ENCODE results near the gene LRRTM2. TPM values are rescaled to one million over a fixed set of nuclear protein-coding genes. Genes with fewer than 3 reads are reported as not detected.

LRRTM2 gene
- total and polyA plus RNA-seq, 10 donors = 0.02 to 3.9 (median 1.0) TPM

DNA sequence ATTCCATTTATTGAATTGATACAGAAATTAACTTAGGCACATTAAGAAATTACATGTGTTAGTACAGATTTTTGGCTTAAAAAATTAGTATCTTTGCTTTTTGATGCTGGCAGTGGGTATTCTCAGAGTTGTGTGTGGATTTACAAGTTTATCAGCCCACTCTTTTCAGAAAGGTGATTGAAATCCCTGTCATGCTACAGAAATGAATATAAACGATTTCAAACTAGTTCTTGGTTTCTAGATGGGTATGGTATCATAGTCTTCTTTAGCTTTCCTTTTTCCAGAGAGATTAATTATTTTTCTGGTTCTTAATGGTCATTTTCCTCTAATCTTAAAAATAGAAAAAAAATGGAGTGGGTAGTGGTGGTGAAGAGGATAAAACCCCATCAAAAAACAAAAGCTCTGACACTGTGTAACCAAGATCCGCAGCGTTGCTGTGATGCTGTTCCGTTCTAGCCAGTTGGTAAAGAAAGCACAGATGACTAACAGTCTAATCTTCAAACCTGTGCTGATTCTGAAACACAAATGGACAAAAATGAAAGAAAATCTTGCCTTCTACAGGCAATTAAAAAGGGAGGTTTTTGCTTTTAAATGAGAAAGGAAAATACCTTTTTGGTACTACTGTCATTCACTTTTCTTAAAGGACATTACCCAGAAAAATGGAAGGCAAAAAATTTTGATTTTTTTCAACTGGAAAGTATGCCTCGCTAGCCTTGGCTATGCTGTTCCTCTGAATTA lies 5.2 kb downstream of the LRRTM2 start:
- Histone ChIP-seq H3K9me3 (no peaks in the 10 kb centered on the region), H3K4me1 (peaks cover 0 to 54% (median 24%) of the 10 kb centered on the region in 6 donors), H3K27ac (no peak overlapping the region), H3K36me3 (no peaks in the 10 kb centered on the region), H3K27me3 (replicated peaks in 1 of 7) (no peaks in the 10 kb centered on the region), H3K4me3 (no peak overlapping the region)
- no peak for TF ChIP-seq POLR2AphosphoS5 (IDR thresholded peaks at IDR 0.05)
- TF ChIP-seq, protein P1, sequence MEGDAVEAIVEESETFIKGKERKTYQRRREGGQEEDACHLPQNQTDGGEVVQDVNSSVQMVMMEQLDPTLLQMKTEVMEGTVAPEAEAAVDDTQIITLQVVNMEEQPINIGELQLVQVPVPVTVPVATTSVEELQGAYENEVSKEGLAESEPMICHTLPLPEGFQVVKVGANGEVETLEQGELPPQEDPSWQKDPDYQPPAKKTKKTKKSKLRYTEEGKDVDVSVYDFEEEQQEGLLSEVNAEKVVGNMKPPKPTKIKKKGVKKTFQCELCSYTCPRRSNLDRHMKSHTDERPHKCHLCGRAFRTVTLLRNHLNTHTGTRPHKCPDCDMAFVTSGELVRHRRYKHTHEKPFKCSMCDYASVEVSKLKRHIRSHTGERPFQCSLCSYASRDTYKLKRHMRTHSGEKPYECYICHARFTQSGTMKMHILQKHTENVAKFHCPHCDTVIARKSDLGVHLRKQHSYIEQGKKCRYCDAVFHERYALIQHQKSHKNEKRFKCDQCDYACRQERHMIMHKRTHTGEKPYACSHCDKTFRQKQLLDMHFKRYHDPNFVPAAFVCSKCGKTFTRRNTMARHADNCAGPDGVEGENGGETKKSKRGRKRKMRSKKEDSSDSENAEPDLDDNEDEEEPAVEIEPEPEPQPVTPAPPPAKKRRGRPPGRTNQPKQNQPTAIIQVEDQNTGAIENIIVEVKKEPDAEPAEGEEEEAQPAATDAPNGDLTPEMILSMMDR (IDR thresholded peaks at IDR 0.05 in 8 of 11, conservative IDR thresholded peaks at IDR 0.05 in 3 of 11) = no peak
- TF ChIP-seq POLR2A (IDR thresholded peaks at IDR 0.05) = no peak
- 69 to 83% (median 77%) methylated on average over 5 of the region's 5 CpGs for WGBS, 5 donors
- intact Hi-C loops (cut with DNase I; ENCODE audit: low total_unique reads) = no loop called here
- DNase-seq = no peak

DNA sequence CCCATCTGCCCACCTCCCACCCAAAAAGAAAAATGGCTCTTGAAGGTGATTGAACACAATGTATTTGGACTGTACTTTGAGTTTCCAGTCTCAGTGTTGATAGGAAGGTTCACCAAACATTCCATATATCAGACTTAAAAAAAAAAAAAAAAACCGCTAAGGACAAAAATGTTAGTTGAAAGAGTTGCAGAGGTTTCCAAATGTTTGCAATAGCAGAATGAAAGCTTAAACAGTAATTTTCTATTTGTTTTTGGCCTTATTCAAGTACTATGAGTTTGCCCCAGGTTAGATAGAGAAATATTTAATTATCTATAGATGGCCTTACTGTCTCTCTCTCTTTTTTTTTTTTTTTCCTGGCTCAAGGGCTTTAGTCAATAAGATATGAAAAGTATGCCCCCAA lies 6.1 kb downstream of the LRRTM2 start:
- no peak for TF ChIP-seq POLR2A (IDR thresholded peaks at IDR 0.05)
- TF ChIP-seq, protein P1 (IDR thresholded peaks at IDR 0.05 in 8 of 11, conservative IDR thresholded peaks at IDR 0.05 in 3 of 11) = no peak
- no peak for TF ChIP-seq POLR2AphosphoS5 (IDR thresholded peaks at IDR 0.05)
- Histone ChIP-seq H3K4me1 (peaks cover 0 to 45% (median 20%) of the 10 kb centered on the region in 6 donors), H3K4me3 (no peak overlapping the region), H3K9me3 (peaks cover 0 to 3% (median 0%) of the 10 kb centered on the region in 8 donors), H3K36me3 (peaks cover 0 to 1% (median under 1%) of the 10 kb centered on the region in 6 donors), H3K27ac (no peak overlapping the region), H3K27me3 (replicated peaks in 1 of 7) (no peaks in the 10 kb centered on the region)
- WGBS, 5 donors = 90 to 98% (median 96%) methylated on average over 1 of the region's 1 CpG
- no peak for DNase-seq
- intact Hi-C loops (cut with DNase I; ENCODE audit: low total_unique reads) = no loop called here

DNA sequence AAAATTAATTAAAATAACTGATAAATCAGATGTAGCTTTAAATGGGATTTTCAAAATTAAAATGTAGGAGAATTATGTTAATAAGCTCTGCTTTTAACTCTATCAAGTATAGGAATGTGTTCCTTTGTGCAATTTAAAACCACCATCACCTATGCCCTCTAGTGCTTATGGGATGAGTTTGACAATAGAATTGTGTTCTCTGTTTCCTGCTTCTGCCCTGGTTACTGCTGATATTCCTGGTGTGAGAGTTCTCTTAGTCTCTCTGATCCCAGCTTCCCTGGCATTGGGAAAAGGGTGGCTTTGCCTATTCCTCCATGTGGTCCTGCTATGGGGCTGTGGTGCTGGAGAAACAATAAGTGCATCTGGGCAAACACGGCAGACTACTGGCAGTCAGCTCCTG lies 8.1 kb downstream of the LRRTM2 start:
- H3K27ac ChIP-seq = no peak overlapping the region

DNA sequence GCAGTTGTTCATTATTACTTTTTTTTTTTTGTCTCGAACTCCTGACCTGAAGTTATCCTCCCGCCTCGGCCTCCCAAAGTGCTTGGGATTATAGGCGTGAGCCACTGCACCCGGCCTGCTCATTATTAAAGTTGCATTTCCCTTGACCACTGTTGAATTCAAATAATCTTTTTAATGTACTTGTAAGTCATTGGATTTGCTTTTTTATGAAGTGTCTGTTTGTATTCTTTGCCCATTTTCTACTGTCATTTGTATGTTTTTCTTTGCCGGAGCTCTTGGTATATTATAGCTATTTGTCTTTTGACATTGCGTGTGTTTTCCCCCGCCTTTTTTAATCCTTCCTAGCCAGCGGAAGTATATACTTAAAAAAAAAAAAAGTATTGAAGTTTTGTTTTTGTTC lies 22.0 kb downstream of the LRRTM2 start:
- no peak overlapping the region for H3K4me3 ChIP-seq
- TF ChIP-seq, protein P1 (IDR thresholded peaks at IDR 0.05 in 8 of 11, conservative IDR thresholded peaks at IDR 0.05 in 3 of 11) = no peak
- TF ChIP-seq POLR2A (IDR thresholded peaks at IDR 0.05) (no peak), POLR2AphosphoS5 (IDR thresholded peaks at IDR 0.05) (no peak)
- intact Hi-C loops (cut with DNase I; ENCODE audit: low total_unique reads) = no loop called here
- DNase-seq = no peak
- H3K27ac ChIP-seq = no peak overlapping the region
- H3K9me3 ChIP-seq = no peaks in the 10 kb centered on the region
- 66 to 78% (median 72%) methylated on average over 9 of the region's 9 CpGs for WGBS, 5 donors
- H3K4me1 ChIP-seq = peaks cover 0 to 46% (median 29%) of the 10 kb centered on the region in 6 donors
- no peaks in the 10 kb centered on the region for H3K36me3 ChIP-seq
- H3K27me3 ChIP-seq (replicated peaks in 1 of 7) = no peaks in the 10 kb centered on the region

More for the DNA sequence above, 8.1 kb downstream of the LRRTM2 start:
- intact Hi-C loops (cut with DNase I; ENCODE audit: low total_unique reads) = no loop called here
- TF ChIP-seq, protein P1 (IDR thresholded peaks at IDR 0.05 in 8 of 11, conservative IDR thresholded peaks at IDR 0.05 in 3 of 11) = no peak
- TF ChIP-seq POLR2A (IDR thresholded peaks at IDR 0.05) (no peak), POLR2AphosphoS5 (IDR thresholded peaks at IDR 0.05) (no peak)
- Histone ChIP-seq H3K27me3 (replicated peaks in 1 of 7) (no peaks in the 10 kb centered on the region), H3K9me3 (peaks cover 7 to 19% (median 13%) of the 10 kb centered on the region in 8 donors), H3K36me3 (peaks cover 0 to 13% (median 8%) of the 10 kb centered on the region in 6 donors), H3K4me1 (peaks cover 0 to 30% (median 11%) of the 10 kb centered on the region in 6 donors), H3K4me3 (no peak overlapping the region)
- no peak for DNase-seq
- WGBS, 5 donors = 83 to 100% (median 88%) methylated on average over 1 of the region's 1 CpG
